HCT116 (cell line): Measurements from ENCODE around the gene KLK11. TPM values are rescaled to one million over a fixed set of nuclear protein-coding genes. Genes with fewer than 3 reads are reported as not detected.

Source experiments
- ATAC-seq: fragments of 200-7000 bp; cut with Tn5 transposase; 2 replicates; pipeline ENCODE4 v1.9.1; 2020; ENCODE audit warnings: mild to moderate bottlenecking, moderate library complexity
- BruUV-seq: library from RNA; stranded (reverse); fragments of 400-500 nt; replicated peaks from 2 replicates; lab custom pipeline; 2021; lab: Mats Ljungman, UMichigan
- CTCF ChIA-PET: fragments of 300-600 bp; sonication (Branson Sonifier 250); formaldehyde crosslinking; loops from one replicate; lab custom pipeline; 2021; ENCODE audit warnings: antibody characterized with exemption; lab: Charles Lee
- POLR2A ChIA-PET: fragments of 300-600, 350-600 bp; sonication (Branson Sonifier 250); formaldehyde crosslinking; loops from one replicate; lab custom pipeline; 2021; ENCODE audit warnings: antibody characterized with exemption; lab: Charles Lee
- RAD21 ChIA-PET, 2 experiments: fragments of 300-600 bp; sonication (Branson Sonifier 250); formaldehyde crosslinking; loops; one replicate each; lab custom pipeline; 2023; ENCODE audit warnings: low total read pairs in 2 of 2; ENCODE audit not compliant: uncharacterized antibody in 2 of 2, unreplicated experiment in 2 of 2, low non-redundant PET in 1 of 2; lab: Charles Lee
- DNase-seq: peaks from one replicate; pipeline ENCODE4 v3.0.0-alpha.2; 2010; ENCODE audit warnings: low read depth, low spot score
- H2AFZ ChIP-seq: fragments of 200-600 bp; shearing (Covaris generic), sonication (generic); 2 replicates; pipeline ENCODE4 v1.6.1; 2017; ENCODE audit warnings: low read depth, mixed run types, mixed read lengths, antibody characterized with exemption, low read length; ENCODE audit not compliant: poor library complexity, severe bottlenecking
- H3K27ac ChIP-seq: 2 replicates; pipeline ENCODE4 v1.5.1; 2012; ENCODE audit warnings: low read depth, low read length
- H3K27me3 ChIP-seq: fragments of 200-600 bp; sonication (generic); 2 replicates; pipeline ENCODE4 v1.6.1; 2016; ENCODE audit warnings: mixed run types, low read length, mixed read lengths; ENCODE audit not compliant: insufficient read depth
- H3K36me3 ChIP-seq, 2 experiments: fragments of 200-500 bp in 1 of 2; fragments of 200-600 bp in 1 of 2; sonication (Bioruptor generic) in 1 of 2; sonication (generic) in 1 of 2; 2 replicates each; pipeline versions ENCODE4 v1.5.1 to v1.6.1; 2014 to 2016; ENCODE audit warnings: low read length in 2 of 2, inconsistent platforms in 1 of 2, mixed read lengths in 1 of 2, mixed run types in 1 of 2; ENCODE audit not compliant: insufficient read depth in 2 of 2, control insufficient read depth in 1 of 2
- H3K4me1 ChIP-seq, 2 experiments: fragments of 200-600 bp in 1 of 2; sonication (generic) in 1 of 2; 2 replicates each; pipeline versions ENCODE4 v1.5.1 to v1.6.1; 2012 to 2017; ENCODE audit warnings: low read length in 2 of 2, inconsistent platforms in 1 of 2, mild to moderate bottlenecking in 1 of 2, mixed read lengths in 1 of 2, mixed run types in 1 of 2, moderate library complexity in 1 of 2; ENCODE audit not compliant: insufficient read depth in 2 of 2, control insufficient read depth in 1 of 2
- H3K4me2 ChIP-seq: fragments of 200-600 bp; sonication (generic); 2 replicates; pipeline ENCODE4 v1.6.1; 2017; ENCODE audit warnings: mixed run types, low read length, mixed read lengths
- H3K4me3 ChIP-seq, 2 experiments: fragments of 200-600 bp in 1 of 2; sonication (generic) in 1 of 2; replicated peaks in 1 of 2; 2 replicates each; pipeline ENCODE4 v1.5.1; 2011 to 2016; ENCODE audit warnings: low read length in 2 of 2, control low read depth in 1 of 2, low read depth in 1 of 2, mild to moderate bottlenecking in 1 of 2, mixed read lengths in 1 of 2, mixed run types in 1 of 2
- H3K79me2 ChIP-seq: fragments of 200-600 bp; sonication (generic); 2 replicates; pipeline ENCODE4 v1.6.1; 2017; ENCODE audit warnings: mild to moderate bottlenecking, mixed run types, low read length, moderate library complexity, mixed read lengths; ENCODE audit not compliant: insufficient read depth
- H3K9ac ChIP-seq: fragments of 200-600 bp; sonication (generic); 2 replicates; pipeline ENCODE4 v1.6.1; 2016; ENCODE audit warnings: low read length, mixed read lengths
- H3K9me2 ChIP-seq: fragments of 200-600 bp; sonication (generic), shearing (Covaris generic); 2 replicates; pipeline ENCODE4 v1.6.1; 2017; ENCODE audit warnings: mixed run types, mild to moderate bottlenecking, moderate library complexity; ENCODE audit not compliant: insufficient read depth
- H3K9me3 ChIP-seq, 2 experiments: fragments of 200-500 bp in 1 of 2; fragments of 200-600 bp in 1 of 2; sonication (Bioruptor generic) in 1 of 2; sonication (generic) in 1 of 2; 2 replicates each; pipeline ENCODE4 v1.6.1; 2014 to 2017; ENCODE audit warnings: low read length in 2 of 2, mixed read lengths in 2 of 2, inconsistent platforms in 1 of 2, low read depth in 1 of 2, mild to moderate bottlenecking in 1 of 2, mixed run types in 1 of 2, moderate library complexity in 1 of 2; ENCODE audit not compliant: control insufficient read depth in 1 of 2, insufficient read depth in 1 of 2
- H4K20me1 ChIP-seq: fragments of 200-600 bp; sonication (generic), shearing (Covaris generic); 2 replicates; pipeline ENCODE4 v1.6.1; 2017; ENCODE audit warnings: mixed run types, mild to moderate bottlenecking, moderate library complexity; ENCODE audit not compliant: insufficient read depth
- ATF3 ChIP-seq: IDR thresholded peaks from 2 replicates; pipeline ENCODE4 v1.6.1; 2012
- CBX3 ChIP-seq: IDR thresholded peaks from 2 replicates; pipeline ENCODE4 v1.6.1; 2012; ENCODE audit warnings: low read depth
- CEBPB ChIP-seq: IDR thresholded peaks from 2 replicates; pipeline ENCODE4 v1.6.1; 2012; ENCODE audit warnings: low read depth
- CTCF ChIP-seq, 3 experiments: fragments of 200-600 bp in 1 of 3; sonication (generic) in 1 of 3; IDR thresholded peaks in 2 of 3; conservative IDR thresholded peaks in 1 of 3; 2 replicates each; pipeline ENCODE4 v1.5.1; 2012 to 2017; ENCODE audit warnings: low read depth in 2 of 3, low read length in 2 of 3, antibody characterized with exemption in 1 of 3, borderline replicate concordance in 1 of 3, control low read depth in 1 of 3, mild to moderate bottlenecking in 1 of 3, mixed read lengths in 1 of 3, mixed run types in 1 of 3, moderate library complexity in 1 of 3; ENCODE audit not compliant: insufficient read depth in 1 of 3
- EGR1 ChIP-seq: IDR thresholded peaks from 2 replicates; pipeline ENCODE4 v1.6.1; 2012; ENCODE audit warnings: low read depth
- ELF1 ChIP-seq: IDR thresholded peaks from 2 replicates; pipeline ENCODE4 v1.6.1; 2012; ENCODE audit warnings: low read depth, borderline replicate concordance
- EZH2 ChIP-seq: fragments of 200-600 bp; sonication (generic); IDR thresholded peaks from 2 replicates; pipeline ENCODE4 v1.6.1; 2017; ENCODE audit warnings: antibody characterized with exemption, mixed run types
- FOSL1 ChIP-seq: IDR thresholded peaks from 2 replicates; pipeline ENCODE4 v1.6.1; 2012; ENCODE audit warnings: low read depth
- JUND ChIP-seq: IDR thresholded peaks from 2 replicates; pipeline ENCODE4 v1.6.1; 2012
- POLR2A ChIP-seq: IDR thresholded peaks from 2 replicates; pipeline ENCODE4 v1.7.0; 2011; ENCODE audit warnings: borderline replicate concordance; ENCODE audit not compliant: insufficient read depth, insufficient read length; ENCODE audit errors: extremely low read depth
- POLR2AphosphoS5 ChIP-seq: IDR thresholded peaks from 2 replicates; pipeline ENCODE4 v1.6.1; 2011; ENCODE audit warnings: mild to moderate bottlenecking, low read depth, low read length, moderate library complexity
- RAD21 ChIP-seq: IDR thresholded peaks from 2 replicates; pipeline ENCODE4 v1.6.1; 2012; ENCODE audit warnings: low read depth, mild to moderate bottlenecking
- SIN3A ChIP-seq: IDR thresholded peaks from 2 replicates; pipeline ENCODE4 v1.6.1; 2012; ENCODE audit warnings: low read depth
- SRF ChIP-seq: IDR thresholded peaks from 2 replicates; pipeline ENCODE4 v1.6.1; 2012; ENCODE audit warnings: low read depth
- TCF7L2 ChIP-seq: IDR thresholded peaks from 2 replicates; pipeline ENCODE4 v1.7.0; 2011; ENCODE audit warnings: borderline replicate concordance, inconsistent platforms; ENCODE audit not compliant: insufficient read depth, insufficient read length; ENCODE audit errors: extremely low read depth
- YY1 ChIP-seq: IDR thresholded peaks from 2 replicates; pipeline ENCODE4 v1.6.1; 2011; ENCODE audit warnings: low read length, low read depth, moderate library complexity, mild to moderate bottlenecking; ENCODE audit not compliant: insufficient replicate concordance; ENCODE audit errors: extremely low read depth
- ZBTB33 ChIP-seq: IDR thresholded peaks from 2 replicates; pipeline ENCODE4 v1.6.1; 2011; ENCODE audit warnings: mild to moderate bottlenecking, low read length, moderate library complexity; ENCODE audit not compliant: insufficient replicate concordance; ENCODE audit errors: extremely low read depth
- ZFX ChIP-seq: fragments of 450-650 bp; IDR thresholded peaks from 2 replicates; pipeline ENCODE4 v1.6.1; 2017
- ZNF274 ChIP-seq: fragments of 200-500 bp; sonication (Bioruptor generic); IDR thresholded peaks from 2 replicates; pipeline ENCODE4 v1.6.1; 2014; ENCODE audit warnings: mild to moderate bottlenecking, low read depth, low read length, inconsistent platforms
- intact Hi-C: fragments of 100-400 bp; cut with micrococcal nuclease; formaldehyde crosslinking; loops from 2 replicates; pipeline ENCODE4 v1.10.0; 2022
- total RNA-seq: library from RNA; stranded (reverse); gene quantifications from one replicate; pipeline ENCODE4 v1.2.1, GENCODE V29; 2021; ENCODE audit not compliant: unreplicated experiment
- TF ChIP-seq, protein P1 (sequence below): IDR thresholded peaks from 2 replicates; pipeline ENCODE4 v1.6.1; 2012

Gene KLK11
- total RNA-seq, 1 experiment from 2014 or later, result not detected

DNA sequence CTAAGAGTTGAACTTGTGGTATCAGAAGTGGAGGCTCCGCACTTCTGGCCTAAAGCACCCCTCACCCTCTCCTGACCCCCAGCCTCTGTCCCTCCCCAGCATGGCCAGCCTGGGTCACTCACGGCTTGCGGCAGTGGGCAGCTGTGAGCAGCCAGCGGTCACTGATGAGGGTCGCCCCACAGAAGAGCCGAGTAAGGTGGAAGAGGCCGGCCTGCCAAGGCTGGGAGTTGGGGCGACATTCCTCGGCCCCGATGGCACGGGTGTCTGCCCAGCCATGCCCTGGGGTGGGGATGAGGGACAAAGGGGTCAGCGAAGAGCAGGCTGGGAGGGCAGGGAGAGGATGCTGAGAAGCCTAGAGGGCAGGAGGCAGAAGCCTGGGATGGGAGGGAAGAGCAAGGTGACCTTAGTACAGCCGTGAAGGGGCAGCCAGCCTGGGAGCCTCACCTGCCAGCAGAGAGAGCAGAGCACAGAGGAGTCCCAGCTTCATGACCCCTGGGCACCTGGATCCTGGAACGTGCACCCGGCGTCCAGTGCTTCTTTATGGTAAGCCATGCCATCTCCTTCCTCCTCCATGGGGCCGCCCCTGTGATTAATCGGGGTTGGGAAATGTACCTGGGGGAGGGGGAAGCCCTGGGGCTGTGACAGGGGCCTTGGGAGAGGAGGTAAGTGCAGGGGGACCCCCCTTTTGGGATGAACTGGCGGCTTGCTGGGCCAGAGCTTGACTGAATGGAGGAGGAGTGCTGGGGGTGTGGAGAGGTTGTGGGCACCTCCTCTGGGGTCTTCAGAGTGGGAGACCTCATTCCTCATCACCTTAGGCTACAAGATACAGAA lies 17.1 kb downstream of the KLK11 start:
- TF ChIP-seq ELF1 (no peak), CBX3 (no peak), FOSL1 (no peak), SRF (no peak), ZBTB33 (no peak), ZFX (no peak), YY1 (no peak), POLR2A (no peak), EZH2 (no peak), CEBPB (no peak), RAD21 (no peak), TCF7L2 (no peak), POLR2AphosphoS5 (no peak), JUND (no peak), ZNF274 (no peak), EGR1 (no peak), ATF3 (no peak), CTCF (IDR thresholded peaks at IDR 0.05 in 2 of 3, conservative IDR thresholded peaks at IDR 0.05 in 1 of 3; ENCODE audit: borderline replicate concordance in 1 of 3, insufficient read depth in 1 of 3, low read depth in 2 of 3, low read length in 2 of 3) (no peak), SIN3A (no peak)
- TF ChIP-seq, protein P1, sequence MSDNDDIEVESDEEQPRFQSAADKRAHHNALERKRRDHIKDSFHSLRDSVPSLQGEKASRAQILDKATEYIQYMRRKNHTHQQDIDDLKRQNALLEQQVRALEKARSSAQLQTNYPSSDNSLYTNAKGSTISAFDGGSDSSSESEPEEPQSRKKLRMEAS, result no peak
- no TSS peak for BruUV-seq
- H3K9me3 ChIP-seq, result no peaks in the 10 kb centered on the region
- ChIA-PET POLR2A (no interaction called here), CTCF (no interaction called here), RAD21 (no interaction called here)
- no peak overlapping the region for H3K4me2 ChIP-seq
- no peaks in the 10 kb centered on the region for H3K27me3 ChIP-seq
- H3K9ac ChIP-seq, result no peak overlapping the region
- no peak overlapping the region for H2AFZ ChIP-seq
- intact Hi-C loops, result no loop called here
- no peaks in the 10 kb centered on the region for H3K9me2 ChIP-seq
- DNase-seq (no peak), ATAC-seq (no peak)
- H3K4me1 ChIP-seq, result peaks cover 2 to 27% of the 10 kb centered on the region in 2 experiments; a peak in 1 of 4 replicates
- H3K36me3 ChIP-seq, result no peaks in the 10 kb centered on the region
- H4K20me1 ChIP-seq, result no peaks in the 10 kb centered on the region
- no peak overlapping the region for H3K27ac ChIP-seq
- H3K4me3 ChIP-seq, result no peak overlapping the region
- no peaks in the 10 kb centered on the region for H3K79me2 ChIP-seq
